Measurements from ENCODE around the gene PEMT. TPM values are rescaled to one million over a fixed set of nuclear protein-coding genes. Genes with fewer than 3 reads are reported as not detected.

PEMT gene
- total RNA-seq, 1 donor from 2014 or later, result 87.2 TPM

GRCh38 chr17:17519886-17520285, 71.6 kb downstream of the PEMT start:
- Histone ChIP-seq H3K27me3 (ENCODE audit: control insufficient read depth, insufficient read depth, low read length) (peaks cover 4% of the 10 kb centered on the region), H3K4me3 (ENCODE audit: low read depth, low read length) (no peak overlapping the region), H3K36me3 (ENCODE audit: control insufficient read depth, insufficient read depth, low read length) (no peaks in the 10 kb centered on the region)
- TF ChIP-seq CTCF (IDR thresholded peaks at IDR 0.05; ENCODE audit: insufficient read depth, low read length, poor library complexity, severe bottlenecking), result no peak
- DNase-seq (ENCODE audit: low read depth), result no peak

GRCh38 chr17:17518951-17519350, 72.6 kb downstream of the PEMT start:
- Histone ChIP-seq H3K4me3 (ENCODE audit: low read depth, low read length) (no peak overlapping the region), H3K27me3 (ENCODE audit: control insufficient read depth, insufficient read depth, low read length) (peaks cover 4% of the 10 kb centered on the region), H3K36me3 (ENCODE audit: control insufficient read depth, insufficient read depth, low read length) (no peaks in the 10 kb centered on the region)
- DNase-seq (ENCODE audit: low read depth), result no peak
- no peak for TF ChIP-seq CTCF (IDR thresholded peaks at IDR 0.05; ENCODE audit: insufficient read depth, low read length, poor library complexity, severe bottlenecking)

- Histone ChIP-seq H3K27me3 (ENCODE audit: control insufficient read depth, insufficient read depth, low read length) (peaks cover 4% of the 10 kb centered on the region), H3K36me3 (ENCODE audit: control insufficient read depth, insufficient read depth, low read length) (no peaks in the 10 kb centered on the region), H3K4me3 (ENCODE audit: low read depth, low read length) (no peak overlapping the region)
- DNase-seq (ENCODE audit: low read depth), result no peak
- TF ChIP-seq CTCF (IDR thresholded peaks at IDR 0.05; ENCODE audit: insufficient read depth, low read length, poor library complexity, severe bottlenecking), result no peak
Observed at GRCh38 chr17:17518014-17518413, 73.5 kb downstream of the PEMT start.

GRCh38 chr17:17516941-17517720, 74.4 kb downstream of the PEMT start:
- no peak for DNase-seq (ENCODE audit: low read depth)

GRCh38 chr17:17515934-17516930, 75.3 kb downstream of the PEMT start:
- peak; percentile 61 for DNase-seq (ENCODE audit: low read depth)
- no peak for TF ChIP-seq CTCF (IDR thresholded peaks at IDR 0.05; ENCODE audit: insufficient read depth, low read length, poor library complexity, severe bottlenecking)
- H3K4me3 ChIP-seq (ENCODE audit: low read depth, low read length), result no peak overlapping the region
- no peaks in the 10 kb centered on the region for H3K36me3 ChIP-seq (ENCODE audit: control insufficient read depth, insufficient read depth, low read length)
- H3K27me3 ChIP-seq (ENCODE audit: control insufficient read depth, insufficient read depth, low read length), result peaks cover 4% of the 10 kb centered on the region

More at GRCh38 chr17:17516941-17517720, 74.4 kb downstream of the PEMT start:
- Histone ChIP-seq H3K36me3 (ENCODE audit: control insufficient read depth, insufficient read depth, low read length) (no peaks in the 10 kb centered on the region), H3K27me3 (ENCODE audit: control insufficient read depth, insufficient read depth, low read length) (peaks cover 4% of the 10 kb centered on the region), H3K4me3 (ENCODE audit: low read depth, low read length) (no peak overlapping the region)
- no peak for TF ChIP-seq CTCF (IDR thresholded peaks at IDR 0.05; ENCODE audit: insufficient read depth, low read length, poor library complexity, severe bottlenecking)
